ENCODE data around the gene ZC2HC1C. TPM values are rescaled to one million over a fixed set of nuclear protein-coding genes. Genes with fewer than 3 reads are reported as not detected.

The ZC2HC1C gene
- total RNA-seq = 0.90 and 0.94 TPM in 2 replicates

DNA sequence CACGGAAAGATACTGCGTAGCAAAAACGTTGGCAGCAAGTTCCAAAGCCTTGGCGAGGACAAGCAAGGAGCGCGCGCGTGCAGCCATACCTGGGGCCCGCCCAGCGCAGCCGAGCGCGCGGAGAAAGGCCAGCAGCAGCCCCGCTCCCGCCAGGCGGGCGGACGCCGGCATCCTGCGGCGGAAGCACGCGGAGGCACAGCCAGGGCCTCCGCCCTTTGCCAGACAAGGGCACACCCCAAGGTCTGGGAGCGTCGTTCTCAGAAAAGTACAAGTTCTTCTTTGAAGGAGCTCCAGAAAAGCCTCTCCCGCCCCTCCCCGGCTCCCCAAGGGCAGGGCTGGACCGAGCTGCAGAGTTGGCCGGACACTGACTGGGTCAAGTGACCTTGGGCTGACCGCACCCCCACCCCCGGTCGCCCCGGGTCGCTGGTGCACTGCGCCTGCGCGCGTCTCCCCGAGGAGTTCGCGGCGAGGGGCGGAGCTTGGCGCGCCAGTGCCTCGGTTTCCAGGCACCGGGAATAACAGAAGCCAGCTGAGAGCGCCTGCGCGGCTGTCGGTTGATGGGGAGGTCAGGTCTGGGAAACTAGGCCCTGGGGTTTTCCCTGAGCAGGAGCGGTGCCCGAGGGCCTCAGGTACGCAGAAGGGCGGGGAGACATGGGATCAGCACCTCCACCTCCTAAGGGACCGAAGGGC, at the start of gene ZC2HC1C:
Gene ZC2HC1C, plus strand, starts transcription at position 521 of the 690 bp plus-strand sequence. CDS start 933 bp downstream, outside the sequence.

DNA sequence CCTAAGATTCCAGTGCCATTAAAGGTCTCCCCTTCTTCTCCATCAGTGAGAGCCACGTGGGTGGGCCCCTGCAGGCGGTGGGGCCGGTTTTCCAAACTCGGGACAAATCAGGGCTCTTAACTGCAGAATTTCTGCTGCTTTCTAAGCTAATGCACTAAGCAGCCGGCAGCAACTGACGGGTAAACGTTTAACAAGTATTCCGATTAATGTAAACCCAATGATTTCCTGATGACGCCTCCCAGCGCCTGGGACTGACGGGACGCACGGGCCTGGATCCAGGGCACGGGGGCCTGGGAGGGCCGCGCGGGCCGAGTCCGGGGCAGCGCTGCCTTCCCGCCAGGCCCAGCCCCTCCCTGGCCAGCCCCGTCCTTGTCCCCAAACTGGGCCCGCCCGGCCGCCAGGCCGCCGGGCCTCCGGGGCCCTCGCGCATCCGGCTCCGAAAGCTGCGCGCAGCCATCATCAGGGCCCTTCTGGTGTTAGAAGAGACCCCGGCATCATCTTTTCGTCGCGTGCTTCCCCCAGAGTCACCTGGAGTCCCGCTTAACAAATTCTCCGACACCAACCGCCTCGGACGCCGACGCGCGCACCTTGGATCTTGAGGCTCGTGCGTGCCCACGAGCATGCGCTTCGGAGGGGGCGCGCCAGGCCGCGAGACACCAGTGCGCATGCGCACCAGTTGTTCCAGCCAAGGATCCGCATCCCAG, 18.4 kb upstream of the ZC2HC1C start, which contains the start of gene MLH3:
Gene MLH3, minus strand, starts transcription at position 616 of the 704 bp plus-strand sequence. CDS start 1,812 bp downstream, outside the sequence.

DNA sequence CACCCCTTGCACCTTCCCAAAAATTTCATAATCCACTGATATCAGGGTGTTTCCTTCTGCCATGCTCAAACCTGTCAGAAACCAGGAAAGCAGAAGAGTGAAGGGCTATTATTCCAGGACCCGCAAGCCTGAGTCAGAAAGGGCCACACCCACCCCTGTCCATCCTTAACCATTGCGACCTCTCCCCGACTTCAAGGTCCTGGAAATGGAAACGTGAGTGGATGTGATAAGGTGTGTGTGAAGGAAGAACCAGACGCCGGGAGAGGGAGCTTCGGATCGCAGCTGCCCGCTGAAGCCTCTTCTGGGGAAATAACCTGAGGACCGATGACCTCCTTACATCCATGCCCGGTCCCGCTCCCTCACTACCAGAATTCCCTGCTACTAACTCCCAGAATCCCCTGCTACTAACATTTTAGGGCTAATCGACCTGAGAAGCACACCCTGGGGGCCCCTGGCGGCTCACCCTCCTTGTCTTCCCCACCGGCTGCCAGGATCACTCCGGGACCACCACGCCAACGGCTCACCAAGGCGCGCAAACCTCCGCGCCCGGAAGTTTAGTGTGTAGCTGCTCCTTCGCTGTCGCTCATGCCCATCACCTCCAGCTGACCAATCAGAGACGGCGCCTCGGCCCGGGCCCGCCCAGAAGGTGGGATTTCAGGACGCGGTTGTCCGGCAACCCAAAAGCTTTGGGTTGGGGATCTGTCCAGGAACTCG, 5.8 kb upstream of the ZC2HC1C start, which contains the start of gene ACYP1:
Gene ACYP1, minus strand, starts transcription at position 534 of the 714 bp plus-strand sequence. Its CDS starts 471 bp downstream, at position 63.

DNA sequence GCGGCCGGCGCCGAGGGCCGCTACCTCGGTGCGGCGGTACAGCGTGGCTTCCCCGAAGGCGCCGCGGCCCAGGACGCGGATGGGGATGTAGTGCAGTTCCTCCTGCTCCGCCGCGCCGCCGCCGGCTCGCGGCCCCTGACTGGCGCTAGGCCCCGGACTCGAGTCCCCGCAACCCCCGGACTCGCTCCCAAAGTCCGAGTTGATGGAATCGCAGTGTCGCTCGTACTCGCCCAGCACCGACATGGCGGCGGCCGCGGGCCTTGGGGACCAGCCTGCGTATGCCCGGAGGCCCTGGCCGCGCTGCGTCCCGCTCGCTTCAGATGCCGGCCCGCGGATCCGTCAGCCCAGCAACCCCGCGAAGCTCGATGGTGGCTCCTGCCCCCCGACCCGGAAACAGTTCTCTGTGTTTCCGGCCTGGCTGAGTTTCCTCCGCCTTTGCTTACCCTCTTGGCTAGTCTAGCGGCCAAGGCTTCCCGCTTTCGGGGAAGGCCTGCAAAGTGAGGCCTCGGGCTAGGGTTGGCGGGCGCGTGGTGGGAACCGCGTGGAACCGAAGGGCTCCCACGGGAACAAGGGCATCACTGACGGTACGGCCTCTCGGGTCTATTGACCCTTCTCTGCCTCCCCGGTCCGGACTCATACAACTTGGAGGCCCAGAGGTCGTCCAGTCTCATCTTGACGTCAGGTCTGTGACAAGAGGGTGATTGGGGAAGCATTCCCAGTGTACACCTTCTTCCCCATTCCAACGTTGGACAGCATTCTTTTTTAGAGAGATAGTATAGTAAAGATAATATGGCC, 57.4 kb downstream of the ZC2HC1C start, which contains the start of gene NEK9:
Gene NEK9, minus strand, starts transcription at position 370 of the 795 bp plus-strand sequence. Its CDS starts 127 bp downstream, at position 243.

Other genes with a start within 250 kb of the ZC2HC1C start
- not detected in 2 replicates for gene PROX2, start 193.5 kb upstream of the ZC2HC1C start, total RNA-seq
- gene DLST, start 187.7 kb upstream of the ZC2HC1C start, total RNA-seq = 50.0 and 63.7 TPM in 2 replicates
- 6.1 and 11.8 TPM in 2 replicates for gene RPS6KL1, start 146.4 kb upstream of the ZC2HC1C start, total RNA-seq
- 285 and 395 TPM in 2 replicates for gene PGF, start 114.0 kb upstream of the ZC2HC1C start, total RNA-seq
- 160 and 165 TPM in 2 replicates for gene EIF2B2, start 66.7 kb upstream of the ZC2HC1C start, total RNA-seq
- 12.8 and 21.7 TPM in 2 replicates for gene MLH3, start 18.2 kb upstream of the ZC2HC1C start, total RNA-seq
- 8.4 and 10.8 TPM in 2 replicates for gene ACYP1, start 5.6 kb upstream of the ZC2HC1C start, total RNA-seq
- 31.2 and 70.6 TPM in 2 replicates for gene NEK9, start 57.4 kb downstream of the ZC2HC1C start, total RNA-seq
- gene TMED10, start 107.0 kb downstream of the ZC2HC1C start, total RNA-seq = 146 and 155 TPM in 2 replicates
- 2.2 and 3.8 TPM in 2 replicates for gene FOS, start 209.2 kb downstream of the ZC2HC1C start, total RNA-seq